IMR-90 (cell line): ENCODE data around the gene MICA.

Source experiments
- CEBPB ChIP-seq: IDR thresholded peaks from 2 replicates; pipeline ENCODE4 v1.6.1; 2012; ENCODE audit warnings: low read depth, low read length, improper control_type of control experiment
- MAFK ChIP-seq: IDR thresholded peaks from 2 replicates; pipeline ENCODE4 v1.6.1; 2012; ENCODE audit warnings: low read depth, low read length, improper control_type of control experiment
- NFE2L2 ChIP-seq: fragments of 150-350 bp; IDR thresholded peaks from 2 replicates; pipeline ENCODE4 v1.6.1; 2016; ENCODE audit warnings: low read depth, mild to moderate bottlenecking, low read length
- POLR2A ChIP-seq: IDR thresholded peaks from 2 replicates; pipeline ENCODE4 v1.6.1; 2012; ENCODE audit warnings: mild to moderate bottlenecking, low read depth, low read length
- RAD21 ChIP-seq: IDR thresholded peaks from 2 replicates; pipeline ENCODE4 v1.6.1; 2012; ENCODE audit warnings: low read length, improper control_type of control experiment
- TF ChIP-seq, protein P1 (sequence below): conservative IDR thresholded peaks from 2 replicates; pipeline ENCODE4 v1.5.1; 2012; ENCODE audit warnings: mild to moderate bottlenecking, low read depth, low read length, improper control_type of control experiment
- TF ChIP-seq, protein P2 (sequence below): fragments of 150-350 bp; IDR thresholded peaks from 2 replicates; pipeline ENCODE4 v1.6.1; 2017; ENCODE audit warnings: mild to moderate bottlenecking, antibody characterized with exemption, low read length, low read depth

DNA sequence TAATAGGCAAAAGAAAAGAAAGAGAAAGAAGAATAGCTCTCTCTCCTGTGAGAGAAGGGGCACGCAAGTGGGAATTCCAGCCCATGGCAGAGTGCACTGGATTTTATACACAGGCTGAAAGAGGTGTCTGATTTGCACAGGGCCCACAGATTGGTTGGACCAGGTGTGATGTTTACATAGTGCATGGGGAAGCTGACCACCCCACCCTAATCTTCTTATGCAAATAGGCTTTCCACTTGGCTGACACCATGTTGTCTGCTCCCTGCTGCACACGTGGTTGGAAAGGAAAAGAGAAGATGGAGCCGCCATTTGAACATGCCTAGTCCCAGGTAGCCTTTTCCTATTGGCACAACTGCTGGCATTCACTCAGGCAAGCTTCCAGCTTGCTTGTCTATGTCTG, 20.2 kb downstream of the MICA start:
- TF ChIP-seq POLR2A (no peak), RAD21 (no peak), MAFK (no peak), CEBPB (no peak), NFE2L2 (no peak)
- TF ChIP-seq, protein P1, sequence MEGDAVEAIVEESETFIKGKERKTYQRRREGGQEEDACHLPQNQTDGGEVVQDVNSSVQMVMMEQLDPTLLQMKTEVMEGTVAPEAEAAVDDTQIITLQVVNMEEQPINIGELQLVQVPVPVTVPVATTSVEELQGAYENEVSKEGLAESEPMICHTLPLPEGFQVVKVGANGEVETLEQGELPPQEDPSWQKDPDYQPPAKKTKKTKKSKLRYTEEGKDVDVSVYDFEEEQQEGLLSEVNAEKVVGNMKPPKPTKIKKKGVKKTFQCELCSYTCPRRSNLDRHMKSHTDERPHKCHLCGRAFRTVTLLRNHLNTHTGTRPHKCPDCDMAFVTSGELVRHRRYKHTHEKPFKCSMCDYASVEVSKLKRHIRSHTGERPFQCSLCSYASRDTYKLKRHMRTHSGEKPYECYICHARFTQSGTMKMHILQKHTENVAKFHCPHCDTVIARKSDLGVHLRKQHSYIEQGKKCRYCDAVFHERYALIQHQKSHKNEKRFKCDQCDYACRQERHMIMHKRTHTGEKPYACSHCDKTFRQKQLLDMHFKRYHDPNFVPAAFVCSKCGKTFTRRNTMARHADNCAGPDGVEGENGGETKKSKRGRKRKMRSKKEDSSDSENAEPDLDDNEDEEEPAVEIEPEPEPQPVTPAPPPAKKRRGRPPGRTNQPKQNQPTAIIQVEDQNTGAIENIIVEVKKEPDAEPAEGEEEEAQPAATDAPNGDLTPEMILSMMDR: no peak
- TF ChIP-seq, protein P2, sequence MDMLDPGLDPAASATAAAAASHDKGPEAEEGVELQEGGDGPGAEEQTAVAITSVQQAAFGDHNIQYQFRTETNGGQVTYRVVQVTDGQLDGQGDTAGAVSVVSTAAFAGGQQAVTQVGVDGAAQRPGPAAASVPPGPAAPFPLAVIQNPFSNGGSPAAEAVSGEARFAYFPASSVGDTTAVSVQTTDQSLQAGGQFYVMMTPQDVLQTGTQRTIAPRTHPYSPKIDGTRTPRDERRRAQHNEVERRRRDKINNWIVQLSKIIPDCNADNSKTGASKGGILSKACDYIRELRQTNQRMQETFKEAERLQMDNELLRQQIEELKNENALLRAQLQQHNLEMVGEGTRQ: no peak
